Stimulated activated CD8-positive, alpha-beta memory T cell treated with anti-CD3 and anti-CD28 coated beads, Interleukin-7, amount 100 ng/mL, for 4 hours (primary cell): Measurements from ENCODE around the gene RAD51D.
"Not testable (repeated sequence)": the region's sequence is repeated elsewhere in the genome, so short reads cannot be mapped to it uniquely, and the experiment has no call there.

Experiments
- DNase-seq, 2 donors: peaks; one replicate each; pipeline ENCODE4 v3.0.0-alpha.2; 2020; ENCODE audit warnings: low read depth in 2 of 2

The RAD51D gene

DNA sequence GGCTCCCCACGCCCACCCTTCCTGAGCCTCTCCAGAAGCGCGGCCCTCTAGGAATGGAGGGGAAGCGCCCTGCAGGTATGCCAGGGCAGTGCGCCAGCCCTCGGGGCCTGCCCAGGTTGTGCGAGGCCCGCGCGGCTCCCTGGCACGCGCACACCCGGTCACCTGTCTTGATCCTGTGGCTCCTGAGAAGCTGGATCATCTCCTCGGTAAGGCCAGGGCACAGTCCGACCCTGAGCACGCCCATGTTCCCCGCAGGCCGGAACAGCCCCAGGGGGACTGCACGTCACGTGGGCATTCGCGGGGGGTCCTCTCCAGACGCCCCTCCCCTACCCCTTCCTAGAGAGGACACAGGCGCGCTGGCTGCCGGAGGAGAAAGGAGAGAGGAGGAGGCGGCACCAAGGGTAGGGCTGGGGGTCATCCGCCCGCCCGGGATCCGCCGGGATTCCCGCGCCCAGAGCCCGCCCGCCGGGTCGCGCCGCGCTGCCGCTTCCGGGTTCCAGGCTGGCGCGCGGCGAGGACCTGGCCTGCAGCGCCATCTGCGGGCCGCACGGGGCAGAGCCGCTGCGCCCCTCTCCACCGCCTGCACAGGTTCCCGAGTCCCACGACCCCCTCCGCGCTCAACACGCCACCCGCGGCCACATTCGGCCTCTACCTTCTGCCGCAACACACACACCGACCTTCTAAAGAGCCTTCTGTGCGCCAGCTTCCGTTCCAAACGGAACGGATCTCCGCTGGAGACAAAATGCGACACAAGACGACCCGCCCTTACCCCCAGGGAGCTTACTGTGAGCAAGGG, at the start of gene RAD51D:
Gene RAD51D (minus strand): TSS at position 491 of the 796 bp plus-strand sequence. CDS start 247 bp downstream, at position 244.
- peak; percentile 40 to 70 for DNase-seq

DNA sequence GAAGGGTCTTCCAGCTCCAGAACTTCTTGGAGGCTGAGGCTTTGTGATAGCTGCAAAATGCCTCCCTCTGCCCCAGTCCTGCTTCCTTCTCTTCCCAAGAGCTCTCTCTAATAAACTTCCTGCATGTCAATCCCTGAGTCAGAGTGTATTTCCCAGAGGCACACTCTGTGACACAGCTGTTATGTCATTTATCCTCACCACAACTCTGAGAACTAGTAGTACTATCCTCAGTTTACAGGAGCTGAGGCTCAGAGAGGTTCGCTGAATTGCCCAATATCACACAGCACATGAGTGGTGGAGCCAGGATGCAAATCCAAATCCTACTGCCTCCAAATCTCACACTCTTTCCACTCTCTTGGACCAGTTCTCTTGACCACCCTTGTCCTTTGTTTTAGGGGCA, 48.0 kb upstream of the RAD51D start:
- DNase-seq: no peak

DNA sequence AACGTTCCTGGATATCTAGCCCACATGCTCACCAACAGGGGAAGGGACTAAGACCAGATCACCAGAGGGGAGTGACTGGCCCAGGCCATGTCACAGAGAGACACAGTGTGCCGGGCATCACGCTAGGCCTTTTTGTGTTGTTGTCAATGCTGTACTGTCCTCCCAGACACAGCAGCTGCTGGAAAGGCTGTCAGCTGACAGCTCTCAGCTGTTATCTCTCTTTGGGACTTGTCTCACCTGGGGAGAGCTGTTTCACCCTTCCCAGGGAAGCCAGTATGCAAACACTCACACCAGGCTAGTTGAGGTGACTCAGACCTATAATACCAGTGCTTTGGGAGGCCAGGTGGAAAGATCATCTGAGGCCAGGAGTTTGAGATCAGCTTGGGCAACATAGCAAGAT, 47.4 kb upstream of the RAD51D start:
- no peak for DNase-seq

DNA sequence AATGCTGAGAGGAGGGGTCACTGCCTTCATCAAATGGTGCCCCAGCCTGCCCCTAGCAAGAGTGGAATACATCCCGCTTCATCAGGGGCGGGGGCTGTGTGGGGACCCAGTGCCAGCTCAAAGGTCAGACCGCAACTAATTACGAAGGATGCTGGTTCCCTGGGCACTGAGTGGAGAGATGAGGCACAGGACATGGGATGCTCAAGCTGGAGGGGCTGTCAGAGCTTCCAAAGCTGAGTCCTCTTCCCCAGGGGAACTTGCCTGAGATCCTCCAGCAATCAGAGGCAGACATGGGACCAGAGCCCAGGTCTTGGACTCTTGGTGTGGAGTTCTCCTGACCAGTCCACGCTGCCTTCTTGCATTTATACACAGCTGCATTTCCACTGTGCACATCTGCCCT, 46.9 kb upstream of the RAD51D start:
- DNase-seq: no peak

DNA sequence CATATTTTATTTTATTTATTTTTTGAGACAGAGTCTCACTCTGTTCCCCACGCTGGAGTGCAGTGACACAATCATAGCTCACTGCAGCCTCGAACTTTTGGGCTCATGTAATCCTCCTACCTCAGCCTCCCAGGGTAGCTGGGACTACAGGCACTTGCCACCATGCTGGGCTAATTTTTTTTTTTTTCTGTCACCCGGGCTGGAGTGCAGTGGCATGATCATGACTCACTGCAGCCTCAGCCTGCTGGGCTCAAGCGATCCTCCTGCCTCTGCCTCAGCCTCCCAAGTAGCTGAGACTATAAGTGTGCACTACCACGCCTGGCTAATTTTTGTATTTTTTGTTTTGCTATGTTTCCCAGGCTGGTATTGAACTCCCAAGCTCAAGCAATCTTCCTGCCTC, 45.1 kb upstream of the RAD51D start:
- DNase-seq: no peak

DNA sequence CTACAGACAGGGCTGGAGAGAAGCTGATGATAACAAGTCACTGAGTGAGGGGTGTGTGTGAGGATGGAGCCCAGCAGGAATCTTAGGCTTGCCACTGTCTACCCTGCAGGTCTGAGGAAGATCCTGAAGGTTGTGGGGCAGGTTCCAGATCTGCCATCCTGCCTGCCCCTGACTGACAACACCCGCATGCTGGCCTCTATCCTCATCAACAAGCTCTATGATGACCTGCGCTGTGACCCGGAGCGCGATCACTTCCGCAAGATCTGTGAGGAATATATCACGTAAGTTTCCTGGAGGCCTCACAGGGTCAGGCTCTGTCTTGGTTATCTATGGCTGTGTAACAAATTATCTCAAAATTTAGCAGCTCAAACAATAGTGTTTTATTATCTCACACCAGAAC, 44.2 kb upstream of the RAD51D start:
- no peak for DNase-seq

DNA sequence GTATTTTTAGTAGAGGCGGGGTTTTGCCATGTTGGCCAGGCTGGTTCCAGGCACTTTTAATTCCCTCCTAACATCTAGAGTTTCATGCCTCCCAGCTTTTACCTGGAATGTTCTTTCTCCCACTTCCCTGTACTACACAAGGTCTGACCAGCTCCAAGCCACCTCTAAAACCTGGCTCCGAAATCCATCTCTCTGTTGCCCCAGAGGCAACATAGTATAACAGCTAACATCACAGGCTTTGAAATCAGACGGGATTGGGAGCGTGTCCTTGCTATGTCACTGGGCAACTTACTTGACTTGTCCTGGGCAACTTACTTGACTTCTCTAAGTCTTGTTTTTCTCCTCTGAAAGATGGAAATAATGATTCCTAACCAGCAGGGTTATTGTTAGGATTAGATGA, 43.1 kb upstream of the RAD51D start:
- DNase-seq: no peak

DNA sequence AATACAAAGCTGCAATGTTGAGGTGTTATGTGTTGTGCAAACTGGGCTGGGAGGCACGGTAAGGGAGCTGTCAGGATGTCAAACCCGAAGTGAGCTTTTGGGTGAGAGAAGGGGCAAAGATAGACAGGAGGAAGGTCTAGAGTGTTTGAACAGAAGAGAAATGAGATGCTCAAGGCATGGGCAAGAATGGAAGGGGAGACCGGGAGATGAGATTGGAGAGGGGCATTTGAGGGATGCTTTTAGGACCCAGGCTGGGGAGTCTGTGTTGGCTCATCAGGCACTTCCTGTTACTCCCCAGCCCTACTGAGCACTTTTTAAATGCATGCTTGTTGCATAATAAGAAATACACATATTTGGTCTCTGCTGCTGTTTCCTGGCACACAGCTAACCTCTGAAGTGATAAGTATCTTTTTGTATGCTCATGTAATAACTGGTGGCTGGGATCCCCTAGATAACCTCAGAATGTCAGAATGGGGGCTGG, 41.7 kb upstream of the RAD51D start:
- no peak for DNase-seq

DNA sequence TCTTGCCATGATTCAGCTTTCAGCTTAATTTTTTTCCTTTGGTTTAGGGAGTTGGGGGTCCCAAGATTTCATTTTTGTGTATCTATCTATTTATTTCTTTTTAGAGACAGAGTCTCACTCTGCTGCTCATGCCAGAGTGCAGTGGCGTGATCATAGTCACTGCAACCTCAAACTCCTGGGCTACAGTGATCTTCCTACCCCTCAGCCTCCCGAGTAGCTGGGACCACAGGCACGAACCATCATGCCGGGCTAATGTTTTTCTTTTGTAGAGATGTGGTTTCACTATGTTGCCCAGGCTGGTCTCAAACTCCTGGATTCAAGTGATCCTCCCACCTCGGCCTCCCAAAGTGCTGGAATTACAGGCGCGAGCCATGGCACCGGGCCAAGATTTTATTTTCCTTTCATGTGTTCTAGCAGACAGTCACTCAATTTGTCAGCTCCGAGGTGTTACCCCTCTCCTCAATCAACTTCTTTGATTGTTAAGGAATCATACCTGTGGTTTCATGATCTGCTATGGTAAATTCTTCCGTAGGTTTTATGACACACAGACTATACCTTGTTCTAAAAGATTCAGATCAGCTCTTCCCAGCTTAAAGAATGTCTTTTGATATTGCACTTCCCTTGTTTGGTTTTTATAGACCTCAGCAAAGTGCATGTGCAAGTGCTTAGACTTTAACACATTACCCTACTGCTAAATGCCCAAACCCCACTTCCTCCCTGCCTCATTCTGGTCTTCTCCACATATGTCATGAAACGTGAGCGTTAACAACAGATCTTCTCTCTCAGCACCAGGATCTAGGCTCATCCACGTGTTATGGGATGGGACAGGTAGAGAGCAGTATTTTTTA, 40.9 kb upstream of the RAD51D start:
- DNase-seq: no peak

DNA sequence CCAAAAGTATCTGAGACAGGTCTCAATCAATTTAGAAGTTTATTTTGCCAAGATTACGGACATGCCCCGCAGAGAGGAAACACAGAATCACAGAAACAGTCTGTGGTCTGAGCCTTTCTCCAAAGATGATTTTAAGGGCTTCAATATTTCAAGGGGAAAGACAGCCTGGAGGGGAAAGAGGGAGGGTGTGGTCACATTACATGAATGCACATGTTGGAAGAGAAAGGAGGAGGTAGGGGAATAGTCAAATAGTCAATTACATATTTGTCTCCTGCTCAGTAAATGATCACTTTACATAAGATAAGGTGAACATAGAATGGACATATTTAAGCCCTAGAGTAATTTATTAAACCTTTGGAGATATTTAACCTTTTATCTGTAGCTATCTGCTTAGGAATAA, 40.3 kb upstream of the RAD51D start:
- DNase-seq: no peak

DNA sequence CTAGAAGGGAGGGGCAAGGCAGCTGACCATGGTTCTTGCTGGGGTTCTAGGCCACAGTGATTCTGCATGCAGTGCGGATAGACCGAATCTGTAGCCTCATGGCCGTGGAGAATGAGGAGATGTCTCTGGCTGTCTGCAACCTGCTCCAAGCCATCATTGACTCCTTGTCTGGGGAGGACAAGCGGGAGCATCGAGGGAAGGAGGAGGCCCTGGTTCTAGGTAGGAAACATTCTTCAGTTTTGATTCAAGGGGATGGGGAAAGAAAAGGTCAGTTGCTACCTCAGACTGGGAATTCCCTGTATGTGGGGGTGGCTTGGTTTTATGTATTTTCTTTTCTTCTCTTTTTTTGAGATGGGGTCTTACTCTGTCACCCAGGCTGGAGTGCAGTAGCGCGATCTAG, 35.6 kb upstream of the RAD51D start:
- DNase-seq: no peak

DNA sequence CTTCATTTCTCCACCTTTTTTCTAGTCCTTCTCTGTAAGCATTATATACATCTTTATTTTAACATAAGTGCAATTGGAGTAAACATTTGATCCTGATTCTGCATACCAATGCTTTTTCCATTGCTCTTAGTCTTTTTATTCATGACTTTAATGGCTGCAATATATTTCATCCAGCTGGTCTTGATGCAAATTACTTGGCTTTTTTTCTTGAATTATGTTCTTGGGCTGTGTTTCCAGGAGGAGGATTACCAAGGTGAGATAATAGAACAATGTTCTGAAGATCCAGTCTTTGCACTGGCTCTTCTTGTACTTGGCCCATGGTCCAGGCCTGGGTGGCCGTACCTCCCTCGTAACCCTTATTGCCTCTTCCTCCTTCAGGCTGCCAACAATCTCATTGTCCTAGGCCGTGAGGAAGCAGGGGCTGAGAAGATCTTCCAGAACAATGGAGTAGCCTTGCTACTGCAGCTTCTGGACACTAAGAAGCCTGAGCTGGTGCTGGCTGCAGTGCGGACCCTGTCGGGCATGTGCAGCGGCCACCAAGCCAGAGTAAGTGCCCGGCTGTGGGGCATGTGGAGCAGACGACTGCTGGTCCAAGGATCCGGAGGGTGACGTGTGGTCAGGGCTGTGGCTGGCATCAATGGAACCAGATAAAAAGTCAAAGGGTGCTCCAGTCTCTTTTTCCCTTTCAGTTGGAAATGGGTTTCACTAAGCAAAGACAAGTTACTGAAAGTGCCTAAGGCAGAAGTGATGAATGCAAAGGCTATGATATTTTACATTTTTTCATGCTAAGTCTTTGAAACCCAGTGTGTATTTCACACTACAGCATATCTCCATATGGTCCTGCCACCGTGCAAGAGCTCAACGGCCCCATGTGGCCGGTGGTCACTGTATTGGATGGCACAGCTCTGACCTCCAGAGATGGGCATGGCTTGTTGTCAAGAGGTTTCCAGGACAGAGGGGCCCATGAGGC, 34.8 kb upstream of the RAD51D start:
- DNase-seq: no peak

DNA sequence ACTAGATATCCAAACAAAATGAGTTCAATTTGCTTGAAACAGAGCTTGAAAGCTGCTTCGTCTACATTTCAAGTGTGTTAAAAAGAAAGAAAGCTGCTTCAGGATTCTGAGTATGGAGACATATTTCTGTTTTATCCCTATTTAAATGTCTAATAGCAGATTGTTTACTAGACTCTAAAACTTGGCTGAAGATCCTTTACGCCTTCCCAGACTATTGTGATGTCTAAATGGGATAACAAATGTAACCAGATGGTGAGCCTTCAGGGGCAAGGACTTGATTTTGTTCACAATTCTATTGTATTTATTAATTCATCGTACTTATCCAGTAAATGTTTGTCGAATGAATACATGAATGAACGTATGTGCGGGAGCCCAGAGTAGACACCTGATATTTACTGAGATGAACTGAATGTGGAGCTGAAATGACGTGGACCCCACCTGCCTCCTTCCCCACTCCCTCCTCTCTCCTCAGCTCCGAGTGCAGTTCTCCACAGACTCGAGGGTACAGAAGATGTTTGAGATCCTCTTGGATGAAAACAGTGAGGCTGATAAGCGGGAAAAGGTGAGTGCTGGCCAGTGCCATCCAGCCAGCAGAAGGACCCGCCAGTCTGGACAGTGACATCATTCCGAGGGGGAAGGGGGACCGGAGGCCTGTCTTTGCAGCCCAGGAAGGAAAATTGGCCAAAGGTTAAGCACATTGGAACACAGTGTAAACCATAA, 32.9 kb upstream of the RAD51D start:
- DNase-seq: no peak

DNA sequence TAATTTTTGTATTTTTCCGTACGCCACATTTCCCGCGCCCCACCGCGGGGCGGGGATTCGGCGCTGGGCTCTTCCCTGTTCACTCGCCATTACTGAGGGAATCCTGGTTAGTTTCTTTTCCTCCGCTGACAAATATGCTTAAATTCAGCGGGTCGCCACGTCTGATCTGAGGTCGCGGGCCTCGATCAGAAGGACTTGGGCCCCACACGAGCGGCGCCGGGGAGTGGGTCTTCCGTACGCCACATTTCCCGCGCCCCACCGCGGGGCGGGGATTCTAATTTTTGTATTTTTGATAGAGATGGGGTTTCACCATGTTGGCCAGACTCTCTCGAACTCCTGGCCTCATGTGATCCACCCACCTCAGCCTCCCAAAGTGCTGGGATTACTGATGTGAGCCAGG, 31.4 kb upstream of the RAD51D start:
- not testable (repeated sequence) for DNase-seq

DNA sequence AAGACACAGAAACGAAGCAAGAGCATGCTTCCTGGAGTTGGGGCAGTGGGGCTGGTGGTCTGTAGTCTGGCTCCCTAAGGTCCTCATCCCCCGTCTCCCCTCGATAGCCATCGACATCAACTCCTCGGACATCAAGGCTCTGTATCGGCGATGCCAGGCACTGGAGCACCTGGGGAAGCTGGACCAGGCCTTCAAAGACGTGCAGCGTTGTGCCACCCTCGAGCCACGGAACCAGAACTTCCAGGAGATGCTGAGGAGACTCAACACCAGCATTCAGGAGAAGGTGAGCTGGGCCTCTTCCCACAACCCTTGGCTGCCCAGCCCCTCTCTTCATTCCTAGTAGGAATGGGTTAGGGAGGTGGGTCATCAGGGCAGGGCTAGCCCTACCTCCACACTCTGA, 30.3 kb upstream of the RAD51D start:
- DNase-seq: no peak

DNA sequence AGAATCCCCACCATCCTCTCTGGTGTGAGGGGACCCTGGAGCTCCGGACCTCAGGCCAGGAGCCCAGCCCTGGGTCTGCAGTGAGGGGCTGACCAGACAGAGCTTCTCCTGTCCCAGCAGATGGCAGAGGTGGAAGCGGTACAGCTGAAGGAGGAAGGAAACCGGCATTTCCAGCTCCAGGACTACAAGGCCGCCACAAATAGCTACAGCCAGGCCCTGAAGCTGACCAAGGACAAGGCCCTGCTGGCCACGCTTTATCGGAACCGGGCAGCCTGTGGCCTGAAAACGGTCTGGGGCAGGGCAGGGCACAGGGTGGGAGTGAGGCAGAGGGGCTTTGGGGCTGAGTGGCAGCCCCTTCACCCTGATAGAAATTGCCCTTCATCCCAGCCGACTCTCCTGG, 28.5 kb upstream of the RAD51D start:
- DNase-seq: no peak

DNA sequence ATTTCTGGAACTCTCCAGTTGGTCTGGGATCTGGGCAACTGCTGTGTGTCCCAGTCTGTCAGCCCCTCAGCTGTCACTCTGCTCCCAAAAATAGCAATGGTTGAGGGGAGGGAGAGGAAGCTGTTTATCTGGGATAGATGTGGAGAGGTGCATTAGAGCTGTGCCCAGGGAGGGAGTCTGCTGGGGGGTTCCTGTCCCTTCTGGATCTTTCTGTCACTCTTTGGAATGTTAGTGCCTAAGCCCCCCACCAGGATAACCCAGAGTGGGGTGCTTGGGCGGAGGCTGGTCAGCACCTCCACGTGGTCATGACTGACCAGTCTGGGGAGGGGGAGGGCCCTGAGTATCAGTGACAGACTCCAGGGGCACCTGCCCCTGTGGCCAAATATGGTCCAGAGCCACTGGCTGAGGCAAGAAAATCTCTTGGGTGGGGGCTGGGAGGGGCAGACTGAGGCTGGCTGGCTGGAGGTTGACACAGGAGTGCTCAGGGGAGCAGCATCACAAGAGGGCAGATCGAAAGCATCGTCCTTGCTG, 27.8 kb upstream of the RAD51D start, which contains the start of gene UNC45B:
Gene UNC45B (plus strand): TSS at position 443 of the 531 bp plus-strand sequence. CDS start 447 bp downstream, outside the sequence.
- no peak for DNase-seq

DNA sequence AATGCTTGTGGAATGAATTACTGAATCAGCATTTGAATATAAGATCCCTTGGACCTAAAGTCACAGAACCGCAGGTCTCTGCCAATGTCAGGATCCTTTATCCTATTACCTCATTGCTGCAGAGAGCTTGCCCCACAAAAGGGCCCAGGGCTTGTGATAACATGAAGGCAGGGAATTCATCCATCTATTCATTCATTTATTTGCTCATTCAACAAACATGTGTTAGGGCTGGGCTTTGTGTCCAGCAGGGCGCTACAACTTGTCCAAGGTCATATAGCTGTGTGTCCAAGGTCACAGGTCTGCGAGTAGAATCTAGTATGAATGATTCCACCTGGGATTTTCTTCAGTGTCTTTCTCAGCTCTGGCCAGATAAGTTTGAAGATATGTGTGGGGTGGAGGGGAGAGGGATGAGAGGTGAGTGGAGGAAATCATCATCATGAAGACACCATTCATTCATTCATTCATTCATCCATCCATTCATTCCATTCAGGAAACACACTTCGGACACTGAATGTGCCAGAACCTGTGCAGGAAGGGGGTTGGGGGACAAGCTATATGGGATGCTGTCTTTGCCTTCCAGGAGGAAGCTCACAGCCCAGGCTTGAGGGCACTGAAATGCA, 26.7 kb upstream of the RAD51D start:
- DNase-seq: no peak

DNA sequence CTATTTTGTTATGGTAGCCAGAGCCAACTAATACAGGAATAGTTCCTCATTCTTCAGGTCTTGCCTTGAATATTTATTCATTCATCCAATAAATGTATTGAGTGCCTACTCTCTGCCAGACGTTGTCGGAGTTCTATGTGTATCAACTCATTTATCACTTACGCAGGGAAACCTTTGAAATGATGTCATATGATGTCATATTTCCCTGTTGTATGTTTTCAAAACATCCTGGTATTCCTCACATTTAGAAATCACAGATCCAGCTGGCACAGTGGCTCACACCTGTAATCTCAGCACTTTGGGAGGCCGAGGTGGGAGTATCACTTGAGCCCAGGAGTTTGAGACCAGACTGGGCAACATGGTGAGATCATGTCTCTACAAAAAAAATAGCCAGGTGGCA, 25.2 kb upstream of the RAD51D start:
- DNase-seq: no peak

DNA sequence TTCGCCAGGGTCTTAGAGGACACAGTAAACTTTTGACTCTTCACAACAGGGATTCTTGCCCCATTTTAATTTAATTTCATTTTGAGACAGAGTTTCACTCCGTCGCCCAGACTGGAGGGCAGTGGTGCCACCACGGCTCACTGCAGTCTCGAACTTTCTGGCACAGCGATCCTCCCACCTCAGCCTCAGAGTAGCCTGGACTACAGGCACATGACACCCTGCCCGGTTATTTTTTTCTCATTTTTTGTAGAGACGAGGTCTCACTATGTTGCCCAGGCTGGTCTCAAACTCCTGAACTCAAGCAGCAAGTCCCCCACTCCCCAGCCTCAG, 22.8 kb upstream of the RAD51D start:
- DNase-seq: no peak
